ENCODE measurements around the gene DHFR.

DNA sequence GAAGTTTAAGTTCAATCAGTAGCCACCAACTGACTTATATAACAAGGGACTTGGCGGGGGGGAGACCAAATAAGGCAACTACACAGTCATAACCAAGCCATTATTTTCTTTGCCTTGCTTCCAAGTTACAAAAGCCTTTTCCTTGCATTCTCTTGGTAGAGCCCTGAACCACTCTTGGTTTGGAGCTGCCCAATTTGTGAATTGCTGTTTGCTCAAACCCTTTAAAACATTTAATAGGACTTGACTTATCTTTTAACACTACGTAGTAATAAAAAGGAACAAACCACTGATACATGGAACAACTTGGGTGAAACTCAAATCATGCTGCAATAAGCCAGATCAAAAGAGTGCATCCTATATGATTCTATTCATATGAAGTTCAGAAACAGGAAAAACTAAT, 32.0 kb downstream of the DHFR start:
- TF ChIP-seq, protein P1, sequence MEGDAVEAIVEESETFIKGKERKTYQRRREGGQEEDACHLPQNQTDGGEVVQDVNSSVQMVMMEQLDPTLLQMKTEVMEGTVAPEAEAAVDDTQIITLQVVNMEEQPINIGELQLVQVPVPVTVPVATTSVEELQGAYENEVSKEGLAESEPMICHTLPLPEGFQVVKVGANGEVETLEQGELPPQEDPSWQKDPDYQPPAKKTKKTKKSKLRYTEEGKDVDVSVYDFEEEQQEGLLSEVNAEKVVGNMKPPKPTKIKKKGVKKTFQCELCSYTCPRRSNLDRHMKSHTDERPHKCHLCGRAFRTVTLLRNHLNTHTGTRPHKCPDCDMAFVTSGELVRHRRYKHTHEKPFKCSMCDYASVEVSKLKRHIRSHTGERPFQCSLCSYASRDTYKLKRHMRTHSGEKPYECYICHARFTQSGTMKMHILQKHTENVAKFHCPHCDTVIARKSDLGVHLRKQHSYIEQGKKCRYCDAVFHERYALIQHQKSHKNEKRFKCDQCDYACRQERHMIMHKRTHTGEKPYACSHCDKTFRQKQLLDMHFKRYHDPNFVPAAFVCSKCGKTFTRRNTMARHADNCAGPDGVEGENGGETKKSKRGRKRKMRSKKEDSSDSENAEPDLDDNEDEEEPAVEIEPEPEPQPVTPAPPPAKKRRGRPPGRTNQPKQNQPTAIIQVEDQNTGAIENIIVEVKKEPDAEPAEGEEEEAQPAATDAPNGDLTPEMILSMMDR (IDR thresholded peaks at IDR 0.05) = no peak
- TF ChIP-seq POLR2A (IDR thresholded peaks at IDR 0.05) = no peak

All from esophagus squamous epithelium (tissue), 4 donors.